ENCODE results near the gene ZFP36L2. TPM values are rescaled to one million over a fixed set of nuclear protein-coding genes. Genes with fewer than 3 reads are reported as not detected.

ZFP36L2 gene
- polyA plus RNA-seq, 1 of the 3 experiments (the other 2 are of a cell fraction), result 18.4 TPM

GRCh38 chr2:43269074-43269572, 42.7 kb upstream of the ZFP36L2 start:
- no peaks in the 10 kb centered on the region for H3K9me3 ChIP-seq
- H3K4me2 ChIP-seq, result peak overlapping the region; percentile 47
- H3K9ac ChIP-seq, result 0 out of 2 replicates have a peak overlapping the region, but pooled peaks have one; percentile 11
- 65% methylated on average over 11 of the region's 14 CpGs for WGBS (ENCODE audit: low lambda C conversion rate)
- peak; percentile 77 for DNase-seq
- no peaks in the 10 kb centered on the region for H3K27me3 ChIP-seq (ENCODE audit: insufficient read depth)
- peak overlapping the region; percentile 54 to 99 for H3K27ac ChIP-seq (ENCODE audit: low read depth in 2 of 2, low read length in 1 of 2)
- H3F3A ChIP-seq (replicated peaks; ENCODE audit: insufficient read depth), result peaks cover 17% of the 10 kb centered on the region
- no peaks in the 10 kb centered on the region for H4K20me1 ChIP-seq (ENCODE audit: insufficient read depth)
- ChIA-PET POLR2A (interaction anchor here (1.0 to 1.1 kb wide), 4 partner anchors 8 to 44 kb away, joined by 3 to 11 read pairs (median 4); no protein-coding TSS in a partner anchor), CTCF (interaction anchor here (0.6 to 7.4 kb wide), 10 partner anchors 9 to 1387 kb away, joined by 3 to 61 read pairs (median 4); partner anchors contain the start of gene ZFP36L2)
- no peaks in the 10 kb centered on the region for H3K79me2 ChIP-seq (ENCODE audit: insufficient read depth)
- H3K4me1 ChIP-seq (ENCODE audit: control insufficient read depth in 1 of 2, insufficient read depth in 2 of 2, low read depth in 1 of 2, low read length in 1 of 2), result peaks cover 31 to 73% of the 10 kb centered on the region in 2 experiments
- no peak overlapping the region for H3K4me3 ChIP-seq (ENCODE audit: low read depth in 2 of 2, low read length in 1 of 2)
- H3K9me2 ChIP-seq, result no peaks in the 10 kb centered on the region
- no peak overlapping the region for H2AFZ ChIP-seq (ENCODE audit: low read depth)
- H3K36me3 ChIP-seq (replicated peaks in 1 of 2; ENCODE audit: control insufficient read depth in 1 of 2, insufficient read depth in 2 of 2, low read length in 1 of 2), result no peaks in the 10 kb centered on the region
- TF ChIP-seq MXI1 (IDR thresholded peaks at IDR 0.05; ENCODE audit: low read depth, low read length), result no peak
- 0 out of 2 replicates have a peak, but pooled peaks have one; percentile 45 for TF ChIP-seq SIN3A (IDR thresholded peaks at IDR 0.05; ENCODE audit: borderline replicate concordance, low read depth, low read length)
- TF ChIP-seq MEF2A (IDR thresholded peaks at IDR 0.05; ENCODE audit: borderline replicate concordance, low read depth), result no peak
- TF ChIP-seq FOXJ3 (CRISPR knock-in tag; IDR thresholded peaks at IDR 0.05), result peak; percentile 48; the same call in 1 of the 2 replicates
- peak; percentile 56; the same call in 1 of the 2 replicates for TF ChIP-seq RCOR1 (IDR thresholded peaks at IDR 0.05; ENCODE audit: low read length)
- TF ChIP-seq YY1 (IDR thresholded peaks at IDR 0.05; ENCODE audit: low read depth), result no peak
- no peak for TF ChIP-seq IRF3 (IDR thresholded peaks at IDR 0.05; ENCODE audit: low read depth, low read length)
- TF ChIP-seq USF2 (IDR thresholded peaks at IDR 0.05; ENCODE audit: borderline replicate concordance, low read depth, low read length), result no peak
- no peak for TF ChIP-seq NRF1 (IDR thresholded peaks at IDR 0.05; ENCODE audit: low read depth, low read length)
- TF ChIP-seq USF1 (IDR thresholded peaks at IDR 0.05; ENCODE audit: borderline replicate concordance, low read depth), result no peak
- TF ChIP-seq SMC3 (IDR thresholded peaks at IDR 0.05; ENCODE audit: low read depth, low read length), result peak; percentile 37; the same call in 1 of the 2 replicates
- peak; percentile 38; the same call in 1 of the 2 replicates for TF ChIP-seq CTCF (IDR thresholded peaks at IDR 0.05)
- TF ChIP-seq POLR2AphosphoS5 (IDR thresholded peaks at IDR 0.05; ENCODE audit: low read depth, low read length), result peak; percentile 65; the same call in 1 of the 2 replicates
- peak; percentile 77 for TF ChIP-seq PBX3 (IDR thresholded peaks at IDR 0.05)
- TF ChIP-seq MAX (IDR thresholded peaks at IDR 0.05; ENCODE audit: low read depth), result peak; percentile 82
- peak; percentile 60 to 73; a peak in 2 of 4 replicates for TF ChIP-seq EP300 (IDR thresholded peaks at IDR 0.05; ENCODE audit: borderline replicate concordance in 1 of 2, low read depth in 1 of 2, low read length in 1 of 2)
- peak; percentile 39 for TF ChIP-seq CHD2 (IDR thresholded peaks at IDR 0.05; ENCODE audit: low read length, partially characterized antibody)
- TF ChIP-seq REST (IDR thresholded peaks at IDR 0.05; ENCODE audit: low read depth, low read length), result no peak
- peak; percentile 80 for TF ChIP-seq FOSL2 (IDR thresholded peaks at IDR 0.05; ENCODE audit: borderline replicate concordance, low read depth)
- peak; percentile 97 for TF ChIP-seq TCF12 (IDR thresholded peaks at IDR 0.05)
